Stimulated activated CD4-positive, alpha-beta T cell treated with anti-CD3 and anti-CD28 coated beads, Interleukin-15, amount 100 ng/mL, for 48 hours (primary cell): ENCODE results near the gene FARP1.

ENCODE experiments used
- DNase-seq, 2 donors: peaks; one replicate each; pipeline ENCODE4 v3.0.0-alpha.2; 2020; ENCODE audit warnings: low read depth in 2 of 2

FARP1 gene

GRCh38 chr13:98173431-98174152, 30.7 kb downstream of the FARP1 start:
- no peak for DNase-seq

GRCh38 chr13:98174307-98174706, 31.4 kb downstream of the FARP1 start:
- no peak for DNase-seq

- no peak for DNase-seq
These were observed 32.1 kb downstream of the FARP1 start for GRCh38 chr13:98175043-98175442.

GRCh38 chr13:98175823-98176222, 32.9 kb downstream of the FARP1 start:
- no peak for DNase-seq

GRCh38 chr13:98176777-98177608, 34.1 kb downstream of the FARP1 start, which contains the start of gene RNF113B:
Gene RNF113B, minus strand, starts transcription at chr13:98177269. Its CDS starts 33 bp downstream, at chr13:98177236.
- no peak for DNase-seq

GRCh38 chr13:98180092-98180491, 37.2 kb downstream of the FARP1 start:
- DNase-seq = no peak

GRCh38 chr13:98181111-98181815, 38.4 kb downstream of the FARP1 start:
- DNase-seq = no peak

DNA sequence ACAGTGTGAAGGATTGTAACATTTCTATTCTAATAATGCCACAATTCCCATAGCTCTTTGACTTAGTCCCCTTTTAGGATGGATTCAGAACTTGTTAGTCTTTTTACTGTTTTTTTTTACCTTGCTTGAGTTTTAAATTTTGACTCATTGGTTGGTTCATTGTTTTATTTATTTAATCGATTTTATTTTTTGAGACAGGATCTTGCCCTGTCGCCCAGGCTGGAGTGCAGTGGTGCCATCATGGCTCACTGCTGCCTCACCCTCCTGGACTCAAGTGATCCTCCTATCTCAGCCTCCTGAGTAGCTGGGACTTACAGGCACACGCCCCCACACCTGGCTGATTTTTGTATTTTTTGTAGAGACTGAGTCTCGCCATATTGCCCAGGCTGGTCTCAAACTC, 39.3 kb downstream of the FARP1 start:
- no peak for DNase-seq

- DNase-seq = no peak
These were observed 39.7 kb downstream of the FARP1 start for GRCh38 chr13:98182589-98182988.

GRCh38 chr13:98184792-98185191, 41.9 kb downstream of the FARP1 start:
- no peak for DNase-seq

GRCh38 chr13:98187155-98187964, 44.5 kb downstream of the FARP1 start:
- no peak for DNase-seq

DNA sequence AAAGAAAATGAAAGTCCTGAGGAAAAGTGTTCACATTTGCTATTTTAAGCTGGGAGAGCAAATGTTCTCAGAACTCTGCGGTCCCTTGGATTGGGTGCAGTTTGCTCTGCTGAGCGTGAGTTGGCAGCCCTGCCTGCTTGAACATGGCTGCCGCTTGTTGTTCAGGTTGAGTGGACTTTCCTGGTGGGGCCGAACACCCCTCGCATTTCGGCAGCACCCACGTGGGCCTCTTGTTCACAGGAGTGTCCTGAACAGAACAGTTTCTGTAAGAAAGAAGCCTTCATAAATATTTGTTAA, 45.0 kb downstream of the FARP1 start:
- no peak for DNase-seq

GRCh38 chr13:98188544-98189166, 45.8 kb downstream of the FARP1 start:
- no peak for DNase-seq

- DNase-seq = no peak
These were observed 47.1 kb downstream of the FARP1 start for GRCh38 chr13:98189841-98190505.

DNA sequence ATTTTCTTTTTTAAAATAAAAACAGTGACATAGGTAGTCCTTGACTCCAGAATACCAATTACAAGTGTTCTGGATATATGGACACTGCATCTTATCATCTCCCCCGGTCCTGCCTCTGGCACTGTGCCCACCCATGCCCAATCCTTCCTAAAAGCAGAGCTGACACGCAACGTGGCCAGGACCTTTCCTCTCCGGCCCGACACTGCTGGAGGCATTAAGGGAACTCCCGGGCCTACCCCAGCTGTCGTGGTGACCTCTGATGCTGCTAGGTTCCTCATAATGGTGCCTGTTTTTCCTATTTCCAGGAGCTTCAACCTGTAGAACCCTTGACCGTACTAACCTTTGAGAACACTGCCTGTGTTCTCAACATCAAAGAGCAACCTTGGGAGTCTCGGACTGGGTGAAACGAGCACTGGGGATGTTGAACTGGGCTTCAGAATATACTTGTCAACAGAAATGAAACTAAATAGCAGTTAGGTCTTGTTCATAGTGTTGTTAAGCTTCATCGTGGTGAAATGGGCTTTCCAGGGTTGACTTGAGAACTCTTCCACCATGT, 48.1 kb downstream of the FARP1 start:
- DNase-seq = no peak

GRCh38 chr13:98192008-98192407, 49.1 kb downstream of the FARP1 start:
- no peak for DNase-seq

GRCh38 chr13:98195054-98195791, 52.3 kb downstream of the FARP1 start:
- DNase-seq = no peak

DNA sequence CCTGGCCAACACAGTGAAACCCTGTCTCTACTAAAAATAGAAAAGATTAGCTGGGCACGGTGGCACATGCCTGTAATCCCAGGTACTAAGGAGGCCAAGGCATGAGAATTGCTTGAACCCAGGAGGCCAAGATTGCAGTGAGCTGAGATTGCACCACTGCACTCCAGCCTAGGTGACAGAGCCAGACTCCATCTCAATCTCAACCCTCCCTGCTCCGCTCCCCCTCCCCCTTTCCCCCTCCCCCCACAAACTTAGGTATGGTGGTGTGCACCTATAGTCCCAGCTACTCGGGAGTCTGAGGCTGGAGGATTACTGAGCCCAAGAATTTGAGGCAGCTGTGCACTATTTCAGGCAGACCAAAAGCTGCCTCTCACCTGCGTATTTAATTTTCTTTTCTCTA, 55.8 kb downstream of the FARP1 start:
- no peak for DNase-seq

- no peak for DNase-seq
These were observed 56.6 kb downstream of the FARP1 start for GRCh38 chr13:98199480-98199879.
